Mesendoderm (in vitro differentiated cells): ENCODE measurements around the gene ZDHHC22.

Source experiments
- DNase-seq: peaks from one replicate; pipeline ENCODE4 v3.0.0; 2013
- H2AK5ac ChIP-seq: 2 replicates; pipeline ENCODE4 v1.6.1; 2013; ENCODE audit warnings: low read length, inconsistent platforms
- H2BK120ac ChIP-seq: 2 replicates; pipeline ENCODE4 v1.6.1; 2013; ENCODE audit warnings: low read depth, mild to moderate bottlenecking, low read length, moderate library complexity, mixed read lengths
- H2BK15ac ChIP-seq: replicated peaks from 2 replicates; pipeline ENCODE4 v1.6.1; 2013; ENCODE audit warnings: low read depth, mild to moderate bottlenecking, moderate library complexity
- H2BK5ac ChIP-seq: 2 replicates; pipeline ENCODE4 v1.6.1; 2013; ENCODE audit warnings: low read length, inconsistent platforms
- H3K18ac ChIP-seq: 2 replicates; pipeline ENCODE4 v1.6.1; 2013; ENCODE audit warnings: mild to moderate bottlenecking, low read length, mixed read lengths
- H3K23ac ChIP-seq: one replicate; pipeline ENCODE4 v1.6.1; 2013; ENCODE audit warnings: low read length
- H3K27ac ChIP-seq: 2 replicates; pipeline ENCODE4 v1.5.1; 2013; ENCODE audit warnings: low read depth, mild to moderate bottlenecking, inconsistent platforms, low read length, moderate library complexity
- H3K27me3 ChIP-seq: 2 replicates; pipeline ENCODE4 v1.6.1; 2013; ENCODE audit warnings: low read length, control low read depth, mild to moderate bottlenecking, inconsistent platforms; ENCODE audit not compliant: insufficient read depth, poor library complexity
- H3K36me3 ChIP-seq: 2 replicates; pipeline ENCODE4 v1.6.1; 2013; ENCODE audit warnings: low read length, inconsistent platforms; ENCODE audit not compliant: control insufficient read depth, insufficient read depth
- H3K4ac ChIP-seq: one replicate; pipeline ENCODE4 v1.6.1; 2013; ENCODE audit warnings: low read depth, mild to moderate bottlenecking, low read length, moderate library complexity
- H3K4me1 ChIP-seq: 2 replicates; pipeline ENCODE4 v1.6.1; 2013; ENCODE audit warnings: low read depth, low read length, inconsistent platforms; ENCODE audit not compliant: control insufficient read depth
- H3K4me2 ChIP-seq: 2 replicates; pipeline ENCODE4 v1.6.1; 2013; ENCODE audit warnings: low read length
- H3K4me3 ChIP-seq: 2 replicates; pipeline ENCODE4 v1.5.1; 2013; ENCODE audit warnings: mild to moderate bottlenecking, low read length
- H3K56ac ChIP-seq: one replicate; pipeline ENCODE4 v1.6.1; 2013; ENCODE audit warnings: low read length
- H3K79me1 ChIP-seq: 2 replicates; pipeline ENCODE4 v1.6.1; 2013; ENCODE audit warnings: low read length, inconsistent platforms
- H3K79me2 ChIP-seq: 2 replicates; pipeline ENCODE4 v1.6.1; 2013; ENCODE audit warnings: mild to moderate bottlenecking, low read length; ENCODE audit not compliant: control insufficient read depth, insufficient read depth
- H3K9ac ChIP-seq: 2 replicates; pipeline ENCODE4 v1.6.1; 2013; ENCODE audit warnings: low read length, inconsistent platforms
- H4K5ac ChIP-seq: one replicate; pipeline ENCODE4 v1.6.1; 2013; ENCODE audit warnings: low read length
- H4K8ac ChIP-seq: one replicate; pipeline ENCODE4 v1.6.1; 2013; ENCODE audit warnings: low read depth, mild to moderate bottlenecking, control low read depth, low read length, moderate library complexity
- WGBS: extraction: QIAGEN DNeasy Blood & Tissue Kit; methylation state at CpG from one replicate; pipeline ENCODE4 v1.1.7; 2013; ENCODE audit warnings: low lambda C conversion rate, missing lambda C conversion rate; ENCODE audit not compliant: insufficient coverage; ENCODE audit errors: extremely low coverage; 5-methylcytosine and 5-hydroxymethylcytosine counted together

ZDHHC22 gene

GRCh38 chr14:77161011-77161410 lies 19.4 kb upstream of the ZDHHC22 start:
- no peak overlapping the region for H3K27ac ChIP-seq
- no peak overlapping the region for H2BK120ac ChIP-seq
- H3K9ac ChIP-seq = no peak overlapping the region
- DNase-seq = no peak
- no CpG with 5 or more reads among the region's 4 CpGs for WGBS
- no peak overlapping the region for H3K4me2 ChIP-seq
- no peak overlapping the region for H2BK15ac ChIP-seq
- no peaks in the 10 kb centered on the region for H3K27me3 ChIP-seq
- H3K18ac ChIP-seq = no peak overlapping the region
- no peaks in the 10 kb centered on the region for H3K79me2 ChIP-seq
- no peaks in the 10 kb centered on the region for H3K79me1 ChIP-seq
- H3K4ac ChIP-seq = no peak overlapping the region
- no peak overlapping the region for H3K23ac ChIP-seq
- H3K36me3 ChIP-seq = no peaks in the 10 kb centered on the region
- no peak overlapping the region for H4K5ac ChIP-seq
- H3K56ac ChIP-seq = no peak overlapping the region
- no peak overlapping the region for H3K4me3 ChIP-seq
- H2BK5ac ChIP-seq = no peak overlapping the region
- H2AK5ac ChIP-seq = no peak overlapping the region
- H4K8ac ChIP-seq = no peak overlapping the region
- peaks cover 3% of the 10 kb centered on the region for H3K4me1 ChIP-seq

- H3K4me3 ChIP-seq = no peak overlapping the region
Measured at GRCh38 chr14:77158882-77159255, 17.3 kb upstream of the ZDHHC22 start.

GRCh38 chr14:77158175-77158881 lies 16.7 kb upstream of the ZDHHC22 start:
- H2BK120ac ChIP-seq = no peak overlapping the region
- no peak overlapping the region for H3K23ac ChIP-seq
- peak overlapping the region; percentile 5 for H2AK5ac ChIP-seq
- H3K36me3 ChIP-seq = no peaks in the 10 kb centered on the region
- H3K4me3 ChIP-seq = no peak overlapping the region
- H3K27me3 ChIP-seq = no peaks in the 10 kb centered on the region
- no peak overlapping the region for H4K5ac ChIP-seq
- H3K79me2 ChIP-seq = no peaks in the 10 kb centered on the region
- no peak overlapping the region for H2BK5ac ChIP-seq
- no peak overlapping the region for H3K27ac ChIP-seq
- 100% methylated on average over 1 of the region's 18 CpGs for WGBS
- H3K79me1 ChIP-seq = no peaks in the 10 kb centered on the region
- H3K56ac ChIP-seq = peak overlapping the region; percentile 77
- peaks cover 3% of the 10 kb centered on the region for H3K4me1 ChIP-seq
- H2BK15ac ChIP-seq = no peak overlapping the region
- peak; percentile 78 for DNase-seq
- no peak overlapping the region for H3K18ac ChIP-seq
- peak overlapping the region; percentile 38 for H3K9ac ChIP-seq
- H3K4me2 ChIP-seq = no peak overlapping the region
- no peak overlapping the region for H3K4ac ChIP-seq
- H4K8ac ChIP-seq = no peak overlapping the region

More at GRCh38 chr14:77158882-77159255, 17.3 kb upstream of the ZDHHC22 start:
- H4K5ac ChIP-seq = no peak overlapping the region
- peaks cover 3% of the 10 kb centered on the region for H3K4me1 ChIP-seq
- no peaks in the 10 kb centered on the region for H3K36me3 ChIP-seq
- H3K4me2 ChIP-seq = no peak overlapping the region
- no peak overlapping the region for H3K4ac ChIP-seq
- no peak overlapping the region for H3K27ac ChIP-seq
- no peaks in the 10 kb centered on the region for H3K79me2 ChIP-seq
- H3K27me3 ChIP-seq = no peaks in the 10 kb centered on the region
- H2BK15ac ChIP-seq = no peak overlapping the region
- no peak overlapping the region for H3K9ac ChIP-seq
- H2BK5ac ChIP-seq = no peak overlapping the region
- no peak overlapping the region for H4K8ac ChIP-seq
- H3K79me1 ChIP-seq = no peaks in the 10 kb centered on the region
- no peak overlapping the region for H3K56ac ChIP-seq
- no peak overlapping the region for H2AK5ac ChIP-seq
- no peak overlapping the region for H2BK120ac ChIP-seq
- H3K18ac ChIP-seq = no peak overlapping the region
- no peak for DNase-seq
- WGBS = no CpG with 5 or more reads among the region's 2 CpGs
- no peak overlapping the region for H3K23ac ChIP-seq

GRCh38 chr14:77157740-77158139 lies 16.1 kb upstream of the ZDHHC22 start:
- DNase-seq = no peak
- Histone ChIP-seq H3K79me1 (no peaks in the 10 kb centered on the region), H3K4ac (no peak overlapping the region)

GRCh38 chr14:77155083-77155482 lies 13.5 kb upstream of the ZDHHC22 start:
- Histone ChIP-seq H3K18ac (no peak overlapping the region), H2AK5ac (no peak overlapping the region), H3K79me2 (no peaks in the 10 kb centered on the region), H3K36me3 (no peaks in the 10 kb centered on the region), H4K5ac (no peak overlapping the region), H3K4me1 (peaks cover 3% of the 10 kb centered on the region), H2BK120ac (no peak overlapping the region), H3K79me1 (no peaks in the 10 kb centered on the region), H2BK5ac (no peak overlapping the region), H3K56ac (no peak overlapping the region), H3K27me3 (no peaks in the 10 kb centered on the region), H3K4me3 (no peak overlapping the region), H3K9ac (no peak overlapping the region), H3K4ac (no peak overlapping the region), H3K27ac (no peak overlapping the region), H3K23ac (no peak overlapping the region), H3K4me2 (no peak overlapping the region), H2BK15ac (no peak overlapping the region), H4K8ac (no peak overlapping the region)
- WGBS = no CpG with 5 or more reads among the region's 2 CpGs
- DNase-seq = no peak

More at GRCh38 chr14:77157740-77158139, 16.1 kb upstream of the ZDHHC22 start:
- Histone ChIP-seq H3K18ac (no peak overlapping the region), H3K56ac (no peak overlapping the region), H3K4me3 (no peak overlapping the region), H4K8ac (no peak overlapping the region), H3K79me2 (no peaks in the 10 kb centered on the region), H2AK5ac (no peak overlapping the region), H2BK15ac (no peak overlapping the region), H3K27me3 (no peaks in the 10 kb centered on the region), H3K27ac (no peak overlapping the region), H3K36me3 (no peaks in the 10 kb centered on the region), H3K4me1 (peaks cover 3% of the 10 kb centered on the region), H4K5ac (no peak overlapping the region), H3K9ac (no peak overlapping the region), H2BK120ac (no peak overlapping the region), H3K23ac (no peak overlapping the region), H2BK5ac (no peak overlapping the region), H3K4me2 (no peak overlapping the region)
- WGBS = no CpG with 5 or more reads among the region's 11 CpGs

GRCh38 chr14:77154421-77154820 lies 12.8 kb upstream of the ZDHHC22 start:
- WGBS = no CpG with 5 or more reads among the region's 7 CpGs
- no peak overlapping the region for H2AK5ac ChIP-seq
- no peak overlapping the region for H3K9ac ChIP-seq
- H3K18ac ChIP-seq = no peak overlapping the region
- H3K79me2 ChIP-seq = no peaks in the 10 kb centered on the region
- DNase-seq = no peak
- H3K27me3 ChIP-seq = no peaks in the 10 kb centered on the region
- H3K56ac ChIP-seq = no peak overlapping the region
- no peak overlapping the region for H4K5ac ChIP-seq
- H3K4me2 ChIP-seq = no peak overlapping the region
- no peak overlapping the region for H3K4ac ChIP-seq
- H3K4me3 ChIP-seq = no peak overlapping the region
- no peak overlapping the region for H3K27ac ChIP-seq
- no peaks in the 10 kb centered on the region for H3K36me3 ChIP-seq
- peaks cover 3% of the 10 kb centered on the region for H3K4me1 ChIP-seq
- no peak overlapping the region for H3K23ac ChIP-seq
- no peak overlapping the region for H2BK120ac ChIP-seq
- no peak overlapping the region for H2BK15ac ChIP-seq
- no peaks in the 10 kb centered on the region for H3K79me1 ChIP-seq
- H2BK5ac ChIP-seq = no peak overlapping the region
- no peak overlapping the region for H4K8ac ChIP-seq
